Astrocyte of the cerebellum (primary cell): ENCODE data around the gene SPTY2D1.
"Not testable (repeated sequence)": the region's sequence is repeated elsewhere in the genome, so short reads cannot be mapped to it uniquely, and the experiment has no call there.

Experiments
- DNase-seq: peaks from one replicate; pipeline ENCODE4 v3.0.0-alpha.2; 2011; ENCODE audit warnings: low read depth
- H3K4me3 ChIP-seq: 2 replicates; pipeline ENCODE4 v1.5.1; 2011; ENCODE audit warnings: mild to moderate bottlenecking, low read depth, low read length, moderate library complexity
- CTCF ChIP-seq: IDR thresholded peaks from 2 replicates; pipeline ENCODE4 v1.5.1; 2012; ENCODE audit warnings: low read length, low read depth, moderate library complexity, mild to moderate bottlenecking; ENCODE audit errors: missing control alignments
- in situ Hi-C: cut with HindIII; loops from 2 replicates; pipeline ENCODE4 v1.10.0; 2017; ENCODE audit warnings: low sequenced_read_pairs

The SPTY2D1 gene, protein sequence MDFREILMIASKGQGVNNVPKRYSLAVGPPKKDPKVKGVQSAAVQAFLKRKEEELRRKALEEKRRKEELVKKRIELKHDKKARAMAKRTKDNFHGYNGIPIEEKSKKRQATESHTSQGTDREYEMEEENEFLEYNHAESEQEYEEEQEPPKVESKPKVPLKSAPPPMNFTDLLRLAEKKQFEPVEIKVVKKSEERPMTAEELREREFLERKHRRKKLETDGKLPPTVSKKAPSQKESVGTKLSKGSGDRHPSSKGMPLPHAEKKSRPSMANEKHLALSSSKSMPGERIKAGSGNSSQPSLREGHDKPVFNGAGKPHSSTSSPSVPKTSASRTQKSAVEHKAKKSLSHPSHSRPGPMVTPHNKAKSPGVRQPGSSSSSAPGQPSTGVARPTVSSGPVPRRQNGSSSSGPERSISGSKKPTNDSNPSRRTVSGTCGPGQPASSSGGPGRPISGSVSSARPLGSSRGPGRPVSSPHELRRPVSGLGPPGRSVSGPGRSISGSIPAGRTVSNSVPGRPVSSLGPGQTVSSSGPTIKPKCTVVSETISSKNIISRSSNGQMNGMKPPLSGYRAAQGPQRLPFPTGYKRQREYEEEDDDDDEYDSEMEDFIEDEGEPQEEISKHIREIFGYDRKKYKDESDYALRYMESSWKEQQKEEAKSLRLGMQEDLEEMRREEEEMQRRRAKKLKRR

DNA sequence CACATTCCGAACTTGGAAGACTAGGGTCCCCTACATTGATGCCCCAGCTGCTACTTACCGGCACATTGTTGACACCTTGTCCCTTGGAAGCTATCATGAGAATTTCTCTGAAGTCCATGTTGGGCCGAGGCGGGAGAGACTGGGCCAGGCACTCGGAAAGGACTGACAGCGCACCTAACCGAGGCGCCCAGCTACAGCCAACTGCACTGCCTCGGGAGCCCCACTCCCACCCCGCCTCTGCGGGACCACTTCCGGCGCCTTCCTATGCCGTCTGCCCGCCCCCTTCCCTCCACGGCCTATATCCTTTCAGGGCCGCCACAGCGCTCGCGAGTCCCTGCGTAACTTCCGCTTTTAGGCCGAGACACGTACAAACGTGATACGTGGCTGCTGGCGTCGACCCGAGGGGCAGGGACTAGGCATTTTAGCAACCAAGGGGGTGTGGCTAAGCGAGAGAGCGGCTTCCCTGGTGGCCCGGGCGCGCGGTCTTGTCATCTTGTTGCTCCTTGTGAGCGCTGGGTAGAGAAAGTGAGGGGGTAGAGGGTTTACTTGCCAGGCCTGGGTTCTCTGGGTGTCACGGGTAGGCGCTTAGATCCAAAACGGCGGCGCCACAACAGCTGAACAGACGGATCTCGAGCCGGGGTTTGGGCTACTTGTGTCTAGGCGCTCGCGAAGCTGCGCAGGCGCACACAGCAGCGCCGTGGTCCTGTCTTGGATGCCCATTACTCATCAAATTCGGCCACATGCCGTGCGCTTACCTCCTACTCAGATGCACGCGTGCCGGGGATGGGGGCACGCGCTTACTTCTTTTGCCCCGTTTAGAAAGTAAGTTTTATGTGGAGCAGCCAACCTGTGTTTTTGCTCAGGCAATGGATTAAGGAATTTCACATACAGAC is at the start of gene SPTY2D1:
Gene SPTY2D1, minus strand, starts transcription at position 203 of the 893 bp plus-strand sequence. Its CDS starts 85 bp downstream, at position 118.
- peak; percentile 99 for DNase-seq
- TF ChIP-seq CTCF: no peak
- in situ Hi-C loops: loop anchor here (5.0 kb wide), 1 partner anchor 37 kb away; the partner anchor contains the start of gene MISFA
- H3K4me3 ChIP-seq: peak within 1 kb of the TSS; percentile 99

GRCh38 chr11:18682466-18682865 is 48.3 kb upstream of the SPTY2D1 start:
- H3K4me3 ChIP-seq: no peak overlapping the region
- TF ChIP-seq CTCF: no peak
- in situ Hi-C loops: no loop called here
- no peak for DNase-seq

GRCh38 chr11:18681949-18682348 is 47.8 kb upstream of the SPTY2D1 start:
- DNase-seq, H3K4me3 ChIP-seq, in situ Hi-C loops: not testable (repeated sequence)

DNA sequence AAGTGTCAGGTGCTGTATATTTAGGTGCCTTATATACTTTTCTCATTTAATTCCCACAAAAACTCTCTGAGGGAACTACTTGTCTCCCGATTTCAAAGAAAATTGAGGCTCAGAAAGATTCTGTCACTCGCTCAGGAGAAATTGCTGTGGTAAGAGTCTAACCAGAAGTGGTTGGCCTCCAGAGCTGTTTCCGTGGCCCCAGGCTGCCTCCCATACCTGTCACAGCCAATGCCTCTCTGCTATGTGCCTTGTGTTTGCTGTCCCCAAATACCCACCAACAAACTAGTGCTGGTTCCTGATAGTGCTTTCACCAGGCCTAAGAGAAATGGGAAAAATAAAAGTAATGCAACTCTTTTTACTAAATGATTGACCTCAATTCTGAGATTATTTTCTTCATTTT is 43.4 kb upstream of the SPTY2D1 start:
- in situ Hi-C loops: no loop called here
- no peak for DNase-seq
- H3K4me3 ChIP-seq: no peak overlapping the region
- no peak for TF ChIP-seq CTCF

DNA sequence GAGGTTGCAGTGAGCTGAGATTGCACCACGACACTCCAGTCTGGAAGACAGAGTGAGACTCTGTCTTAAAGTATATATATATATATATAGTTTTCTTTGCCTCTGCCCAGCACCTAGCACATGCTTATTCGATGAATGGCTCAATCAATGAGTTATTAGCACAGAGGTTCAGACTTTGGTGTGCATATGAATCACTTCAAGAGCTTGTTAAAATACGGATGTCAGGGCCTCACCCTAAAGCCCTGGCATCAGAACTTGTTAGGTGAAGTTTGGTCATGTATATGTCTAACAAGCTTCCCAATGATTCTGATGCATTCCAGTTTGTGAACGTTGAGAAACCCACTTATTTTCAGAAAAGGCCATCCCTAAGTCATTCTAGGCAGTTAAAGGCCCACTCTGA is 42.7 kb upstream of the SPTY2D1 start:
- no peak for DNase-seq
- TF ChIP-seq CTCF: no peak
- H3K4me3 ChIP-seq: no peak overlapping the region
- in situ Hi-C loops: no loop called here

DNA sequence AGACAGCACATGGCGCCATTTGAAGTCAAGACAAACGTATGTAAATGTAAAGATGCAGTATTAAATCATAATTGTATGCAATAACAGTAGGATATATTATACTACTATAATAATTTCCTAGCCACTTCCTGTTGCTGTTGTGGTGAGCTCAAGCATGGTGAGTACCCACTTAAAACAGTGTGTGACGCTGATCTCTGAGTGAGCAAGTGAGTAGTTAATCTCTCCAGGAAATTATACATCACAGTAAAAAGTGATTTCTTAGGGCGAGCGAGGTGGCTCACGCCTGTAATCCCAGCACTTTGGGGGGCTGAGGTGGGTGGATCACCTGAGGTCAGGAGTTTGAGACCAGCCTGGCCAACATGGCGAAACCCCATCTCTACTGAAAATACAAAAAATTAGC is 38.1 kb upstream of the SPTY2D1 start:
- DNase-seq, H3K4me3 ChIP-seq, in situ Hi-C loops: not testable (repeated sequence)

GRCh38 chr11:18671246-18671645 is 37.1 kb upstream of the SPTY2D1 start:
- no peak overlapping the region for H3K4me3 ChIP-seq
- in situ Hi-C loops: no loop called here
- no peak for DNase-seq
- no peak for TF ChIP-seq CTCF
